CD1c-positive myeloid dendritic cell (primary cell): ENCODE measurements around the gene MAG.
A peak's percentile ranks its signal among the peaks of the same experiment; 100 is the strongest.
"Not testable (repeated sequence)": the region's sequence is repeated elsewhere in the genome, so short reads cannot be mapped to it uniquely, and the experiment has no call there.

Experiments
- DNase-seq: peaks from one replicate; pipeline ENCODE4 v3.0.0-alpha.2; 2016; ENCODE audit errors: extremely low spot score

The MAG gene

DNA sequence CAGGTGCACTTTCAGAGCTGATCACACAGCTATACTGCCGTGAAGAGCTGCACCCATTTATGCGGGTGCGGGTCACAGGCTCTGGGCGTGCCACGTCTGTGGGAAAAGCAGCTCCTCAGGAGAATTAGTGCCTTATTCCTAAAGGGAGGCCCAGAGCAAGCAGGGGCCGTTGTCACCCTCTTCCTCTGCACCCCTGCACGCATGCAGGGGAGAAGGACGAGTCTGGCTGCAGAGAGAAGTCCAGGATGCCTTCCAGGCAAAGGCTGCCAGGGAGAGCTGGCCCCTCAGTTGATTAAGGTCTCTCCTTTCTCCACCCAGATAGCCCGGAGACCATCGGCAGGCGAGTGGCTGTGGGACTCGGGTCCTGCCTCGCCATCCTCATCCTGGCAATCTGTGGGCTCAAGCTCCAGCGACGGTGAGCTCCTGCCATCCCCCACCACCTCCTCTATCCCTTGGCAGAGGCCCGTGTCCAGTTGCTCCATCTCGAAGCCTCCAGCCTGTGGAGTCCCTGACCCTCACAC lies 52.6 kb downstream of the MAG start:
- DNase-seq: no peak

DNA sequence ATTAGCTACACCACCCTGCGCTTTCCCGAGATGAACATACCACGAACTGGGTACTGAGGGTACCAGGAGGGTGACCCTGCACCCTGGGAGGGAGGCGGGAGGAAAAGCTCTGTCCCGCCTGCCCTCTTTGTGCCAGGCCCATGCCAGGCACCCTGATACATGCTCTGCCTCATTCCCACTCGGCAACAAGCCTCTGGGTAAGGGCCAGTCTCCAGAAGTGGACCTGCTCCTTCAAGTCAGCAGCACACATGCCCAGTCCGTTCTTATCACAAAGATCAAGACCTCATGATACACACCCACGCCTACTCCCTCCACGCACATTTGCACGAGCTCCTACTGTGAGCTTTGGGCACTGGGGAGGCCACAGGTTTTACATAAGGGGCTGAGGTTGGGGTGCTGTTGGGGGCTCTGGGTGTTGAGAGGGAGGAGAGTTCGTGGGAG lies 53.7 kb downstream of the MAG start:
- DNase-seq: no peak

DNA sequence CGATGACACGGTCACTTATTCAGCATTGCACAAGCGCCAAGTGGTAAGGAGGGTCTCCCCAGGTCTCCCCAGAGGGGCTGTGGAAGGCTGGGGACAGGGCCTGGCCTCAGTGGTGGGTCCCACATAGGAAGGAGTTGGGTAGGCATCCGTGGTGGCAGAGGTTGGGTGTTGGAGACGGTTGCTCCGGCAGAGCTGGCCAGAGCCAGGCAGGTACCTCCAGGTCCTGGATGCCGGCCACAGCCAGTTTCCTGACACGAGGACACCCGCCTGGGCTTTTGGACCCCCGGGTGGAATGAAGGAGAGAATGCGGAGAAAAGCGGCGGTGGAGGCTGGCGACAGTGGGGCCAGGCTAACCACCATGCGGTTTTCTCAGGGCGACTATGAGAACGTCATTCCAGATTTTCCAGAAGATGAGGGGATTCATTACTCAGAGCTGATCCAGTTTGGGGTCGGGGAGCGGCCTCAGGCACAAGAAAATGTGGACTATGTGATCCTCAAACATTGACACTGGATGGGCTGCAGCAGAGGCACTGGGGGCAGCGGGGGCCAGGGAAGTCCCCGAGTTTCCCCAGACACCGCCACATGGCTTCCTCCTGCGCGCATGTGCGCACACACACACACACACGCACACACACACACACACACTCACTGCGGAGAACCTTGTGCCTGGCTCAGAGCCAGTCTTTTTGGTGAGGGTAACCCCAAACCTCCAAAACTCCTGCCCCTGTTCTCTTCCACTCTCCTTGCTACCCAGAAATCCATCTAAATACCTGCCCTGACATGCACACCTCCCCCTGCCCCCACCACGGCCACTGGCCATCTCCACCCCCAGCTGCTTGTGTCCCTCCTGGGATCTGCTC lies 54.5 kb downstream of the MAG start:
- peak; percentile 61 for DNase-seq

DNA sequence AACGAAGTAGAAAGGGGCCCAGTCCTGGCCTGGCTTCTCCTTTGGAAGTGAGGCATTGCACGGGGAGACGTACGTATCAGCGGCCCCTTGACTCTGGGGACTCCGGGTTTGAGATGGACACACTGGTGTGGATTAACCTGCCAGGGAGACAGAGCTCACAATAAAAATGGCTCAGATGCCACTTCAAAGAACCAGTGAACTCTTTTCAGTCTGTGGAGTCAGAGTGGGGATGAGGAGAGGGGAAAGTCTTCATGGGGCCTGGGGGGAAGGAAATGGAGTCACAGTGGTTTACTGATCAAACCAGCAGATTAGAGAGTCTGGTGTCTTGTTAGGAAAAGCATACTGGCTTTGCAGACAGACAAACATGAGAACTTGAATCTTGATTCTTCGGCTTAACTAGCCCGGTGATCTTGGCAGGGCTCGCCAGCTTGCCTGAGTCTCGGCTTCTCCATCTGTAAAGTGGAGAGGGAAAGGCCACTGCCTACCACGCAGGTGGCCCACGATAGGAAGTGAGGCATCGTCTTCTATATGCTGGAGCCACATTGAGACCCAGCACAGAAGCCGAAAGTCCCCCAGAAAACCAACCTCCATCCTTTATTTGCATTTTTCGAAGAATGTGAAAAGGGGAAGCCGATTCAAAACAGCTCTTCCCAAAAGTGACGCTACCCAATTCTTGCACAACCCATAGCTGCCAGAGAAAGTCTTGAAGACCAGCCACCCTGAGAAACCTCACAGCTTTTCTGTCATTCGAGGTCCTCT lies 55.4 kb downstream of the MAG start, which contains the start of gene FFAR1:
Gene FFAR1 (plus strand): TSS at position 732 of the 759 bp plus-strand sequence. CDS start 3,650 bp downstream, outside the sequence.
- DNase-seq: peak; percentile 91

DNA sequence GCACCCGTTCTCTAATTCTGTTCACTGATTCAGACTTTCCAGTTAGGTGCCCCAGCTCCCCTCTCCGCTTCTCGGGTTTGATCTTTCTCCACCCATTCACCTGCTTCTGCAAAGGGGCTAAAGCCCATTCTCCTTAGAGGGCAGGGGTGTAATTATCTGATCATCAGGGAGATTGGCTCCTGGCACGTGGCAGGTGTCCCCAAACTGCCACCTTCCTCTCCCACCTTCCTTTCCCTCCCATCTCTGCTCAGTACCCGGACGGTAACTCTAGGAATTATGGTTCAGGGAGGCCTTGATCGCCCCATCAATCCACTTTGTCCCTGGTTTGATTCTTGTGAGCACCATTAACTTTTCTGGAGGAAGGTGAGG lies 56.0 kb downstream of the MAG start:
- no peak for DNase-seq

DNA sequence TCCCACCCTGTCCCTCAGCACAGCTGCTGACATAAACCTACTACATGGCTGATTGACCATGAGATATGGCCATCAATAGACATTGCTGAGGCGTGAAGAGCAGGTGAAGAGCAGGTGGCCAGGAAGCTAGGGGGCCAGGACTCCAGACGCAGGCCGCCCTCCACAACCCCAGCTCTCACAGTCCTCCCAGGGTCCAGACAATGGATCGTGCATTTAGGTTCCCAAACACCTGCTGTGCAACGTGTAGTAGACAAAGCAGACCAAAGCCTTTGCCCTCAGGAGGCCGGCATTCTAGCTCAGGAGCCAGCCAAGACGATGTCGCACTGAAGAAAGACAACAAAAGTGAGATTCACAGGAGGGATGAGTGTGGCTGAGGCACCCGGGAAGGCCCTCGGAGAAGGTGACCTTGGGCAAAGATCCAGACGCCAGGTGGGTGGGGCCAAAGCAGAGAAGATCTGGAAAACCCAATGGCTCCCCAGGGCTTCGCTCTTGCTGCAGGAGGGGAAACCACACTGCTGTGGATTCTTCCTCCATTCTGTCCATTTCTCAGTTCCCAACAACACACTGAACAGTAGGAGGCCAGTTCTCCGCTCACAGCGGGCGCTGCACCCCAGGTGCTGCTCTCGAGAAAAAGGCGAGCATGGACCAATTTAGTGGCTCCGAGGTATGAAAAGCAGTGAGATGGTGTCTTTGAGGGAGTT lies 57.1 kb downstream of the MAG start:
- no peak for DNase-seq

DNA sequence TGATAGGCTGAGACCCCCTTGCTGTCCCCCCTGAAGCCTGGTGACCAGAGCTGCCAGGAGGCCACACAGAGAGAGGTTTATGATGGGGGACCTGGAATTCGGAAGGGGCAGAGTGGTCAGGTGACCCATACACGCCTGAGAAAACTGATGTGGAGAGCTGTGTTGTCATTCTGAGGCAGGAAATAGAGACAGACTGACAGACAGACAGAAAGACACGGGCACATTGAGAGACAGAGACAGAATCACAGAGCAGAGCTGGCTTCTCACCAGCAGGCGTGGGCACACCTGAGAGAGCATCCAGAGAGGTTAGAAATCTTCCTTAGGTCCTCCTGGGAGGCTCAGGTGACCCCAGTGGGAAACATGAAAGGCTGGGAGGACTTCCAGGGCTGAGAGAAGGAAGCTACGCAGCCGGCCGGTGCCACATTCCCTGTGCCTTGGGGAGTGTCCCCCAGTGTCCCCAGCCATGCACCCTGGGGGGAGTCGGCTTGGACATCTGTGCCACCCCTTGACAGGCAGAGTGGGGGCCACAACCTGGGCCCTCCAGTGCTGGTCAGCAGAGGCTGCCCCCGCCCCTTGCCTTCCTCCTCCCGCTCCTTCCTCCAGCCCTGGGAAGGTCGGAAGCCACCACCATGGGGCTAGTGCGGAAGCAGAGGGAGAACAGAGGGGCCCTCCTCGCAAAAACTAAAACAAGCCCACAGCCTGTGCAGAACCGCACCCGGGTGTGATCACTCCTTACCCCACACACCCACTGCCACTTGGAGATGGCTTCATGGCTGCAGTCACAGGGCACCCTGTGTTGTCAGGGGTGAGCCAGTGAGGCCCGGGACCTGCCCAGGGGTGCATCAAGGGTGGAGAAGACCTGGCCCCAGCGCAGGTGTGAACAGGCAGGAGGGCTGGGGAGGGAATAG lies 57.9 kb downstream of the MAG start:
- no peak for DNase-seq

DNA sequence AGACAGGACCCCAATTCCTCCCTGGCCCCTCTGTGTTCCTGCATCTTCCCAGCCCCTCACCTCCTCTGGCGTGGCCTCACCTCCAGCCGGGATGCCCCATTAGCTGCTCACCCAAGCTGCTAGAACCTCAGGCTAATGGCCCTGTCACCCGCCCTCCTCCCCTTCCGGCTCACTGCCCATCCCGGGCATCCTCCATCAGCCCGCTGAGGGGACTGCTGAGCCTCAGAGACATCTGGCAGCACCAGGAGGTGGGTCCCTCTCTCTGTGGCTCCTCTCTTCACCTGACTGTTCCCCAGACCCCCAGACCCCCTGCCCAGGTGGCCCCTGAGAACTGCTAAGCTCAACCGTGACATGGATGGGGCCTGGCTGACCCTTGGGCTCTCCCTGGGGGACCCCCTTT lies 58.6 kb downstream of the MAG start:
- DNase-seq: no peak

DNA sequence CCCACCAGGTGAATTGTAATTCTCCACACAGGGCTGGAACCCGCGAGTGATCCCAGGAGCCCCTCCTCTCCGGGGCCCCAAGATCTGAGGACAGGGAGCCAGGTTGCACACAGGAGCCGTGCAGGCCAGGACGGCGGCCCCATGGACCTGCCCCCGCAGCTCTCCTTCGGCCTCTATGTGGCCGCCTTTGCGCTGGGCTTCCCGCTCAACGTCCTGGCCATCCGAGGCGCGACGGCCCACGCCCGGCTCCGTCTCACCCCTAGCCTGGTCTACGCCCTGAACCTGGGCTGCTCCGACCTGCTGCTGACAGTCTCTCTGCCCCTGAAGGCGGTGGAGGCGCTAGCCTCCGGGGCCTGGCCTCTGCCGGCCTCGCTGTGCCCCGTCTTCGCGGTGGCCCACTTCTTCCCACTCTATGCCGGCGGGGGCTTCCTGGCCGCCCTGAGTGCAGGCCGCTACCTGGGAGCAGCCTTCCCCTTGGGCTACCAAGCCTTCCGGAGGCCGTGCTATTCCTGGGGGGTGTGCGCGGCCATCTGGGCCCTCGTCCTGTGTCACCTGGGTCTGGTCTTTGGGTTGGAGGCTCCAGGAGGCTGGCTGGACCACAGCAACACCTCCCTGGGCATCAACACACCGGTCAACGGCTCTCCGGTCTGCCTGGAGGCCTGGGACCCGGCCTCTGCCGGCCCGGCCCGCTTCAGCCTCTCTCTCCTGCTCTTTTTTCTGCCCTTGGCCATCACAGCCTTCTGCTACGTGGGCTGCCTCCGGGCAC lies 59.6 kb downstream of the MAG start:
- DNase-seq: no peak

DNA sequence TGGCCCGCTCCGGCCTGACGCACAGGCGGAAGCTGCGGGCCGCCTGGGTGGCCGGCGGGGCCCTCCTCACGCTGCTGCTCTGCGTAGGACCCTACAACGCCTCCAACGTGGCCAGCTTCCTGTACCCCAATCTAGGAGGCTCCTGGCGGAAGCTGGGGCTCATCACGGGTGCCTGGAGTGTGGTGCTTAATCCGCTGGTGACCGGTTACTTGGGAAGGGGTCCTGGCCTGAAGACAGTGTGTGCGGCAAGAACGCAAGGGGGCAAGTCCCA lies 60.2 kb downstream of the MAG start:
- no peak for DNase-seq

DNA sequence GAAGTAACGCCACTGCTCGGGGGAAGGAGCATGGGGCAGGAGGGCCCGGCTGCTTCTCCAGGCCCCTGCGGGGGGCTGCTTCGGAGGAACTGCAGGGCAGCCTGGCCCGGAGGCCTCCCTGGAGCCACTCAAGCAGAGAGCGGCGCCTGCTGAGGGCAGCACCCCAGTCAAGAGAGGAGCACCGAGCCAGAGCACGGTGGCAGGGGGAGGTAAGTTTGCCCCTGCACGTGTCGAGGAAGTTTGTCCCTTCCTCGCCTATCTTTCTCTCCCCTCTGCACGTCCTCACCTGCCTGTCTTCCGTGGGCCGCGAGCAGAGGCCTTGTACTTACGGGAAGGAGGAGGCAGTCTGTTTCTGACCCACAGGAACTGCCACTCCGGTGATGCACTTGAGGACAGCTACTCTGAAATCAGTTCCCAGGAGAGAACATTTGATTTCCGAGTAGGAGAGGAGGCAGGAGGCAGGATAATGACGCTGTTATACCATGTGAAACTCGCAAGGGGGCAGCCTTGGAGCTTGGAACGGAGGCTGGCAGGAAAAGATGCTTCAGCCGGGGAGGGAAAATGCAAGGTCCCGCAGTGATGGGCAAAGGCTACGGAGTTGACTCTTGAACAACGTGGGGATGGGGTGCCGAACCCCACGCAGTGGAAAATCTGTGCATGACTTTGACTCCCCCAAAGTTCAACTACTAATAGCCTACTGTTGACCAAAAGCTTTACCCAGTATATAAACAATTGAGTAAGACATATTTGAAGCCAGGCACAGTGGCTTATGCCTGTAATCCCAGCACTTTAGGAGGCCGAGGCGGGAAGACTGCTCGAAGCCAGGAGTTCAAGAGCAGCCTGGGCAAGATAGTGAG lies 60.7 kb downstream of the MAG start:
- DNase-seq: peak; percentile 86

DNA sequence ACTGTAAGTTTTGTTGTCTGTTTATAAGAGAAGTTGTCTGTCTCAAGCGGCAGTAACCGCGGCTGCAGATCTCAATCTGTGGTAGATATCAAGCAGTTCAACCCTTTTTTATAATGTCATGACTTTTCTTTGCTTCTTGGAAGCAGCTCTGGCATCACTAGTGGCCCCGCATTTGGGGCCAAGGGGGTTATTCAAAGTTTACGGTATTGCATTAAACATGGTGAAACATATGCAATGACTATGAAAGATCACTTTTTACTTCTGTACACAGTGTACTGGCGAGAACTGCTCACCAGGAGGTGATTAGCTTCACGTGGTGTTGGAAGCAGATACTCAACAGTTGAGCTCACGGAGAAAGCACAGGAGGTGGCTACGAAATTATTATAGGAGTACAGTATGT lies 61.7 kb downstream of the MAG start:
- DNase-seq: no peak

DNA sequence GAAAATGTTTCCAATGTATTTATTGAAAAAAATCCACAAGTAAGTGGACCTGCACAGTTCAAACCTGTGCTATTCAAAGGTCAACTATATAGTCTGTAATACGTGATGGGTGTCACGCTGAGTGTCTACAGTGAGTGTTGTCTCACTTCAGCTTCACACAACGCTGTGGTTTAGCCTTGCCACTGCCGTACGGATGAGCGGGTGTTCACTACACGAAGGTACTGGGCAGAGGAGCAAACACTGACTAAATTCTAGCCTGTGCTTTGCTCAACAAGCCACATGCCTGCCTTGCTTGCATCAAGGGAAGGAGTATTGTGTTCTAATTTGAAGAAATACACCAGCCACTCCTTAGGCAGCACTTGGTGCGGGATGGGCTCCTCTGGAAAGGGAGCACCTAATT lies 62.9 kb downstream of the MAG start:
- no peak for DNase-seq

DNA sequence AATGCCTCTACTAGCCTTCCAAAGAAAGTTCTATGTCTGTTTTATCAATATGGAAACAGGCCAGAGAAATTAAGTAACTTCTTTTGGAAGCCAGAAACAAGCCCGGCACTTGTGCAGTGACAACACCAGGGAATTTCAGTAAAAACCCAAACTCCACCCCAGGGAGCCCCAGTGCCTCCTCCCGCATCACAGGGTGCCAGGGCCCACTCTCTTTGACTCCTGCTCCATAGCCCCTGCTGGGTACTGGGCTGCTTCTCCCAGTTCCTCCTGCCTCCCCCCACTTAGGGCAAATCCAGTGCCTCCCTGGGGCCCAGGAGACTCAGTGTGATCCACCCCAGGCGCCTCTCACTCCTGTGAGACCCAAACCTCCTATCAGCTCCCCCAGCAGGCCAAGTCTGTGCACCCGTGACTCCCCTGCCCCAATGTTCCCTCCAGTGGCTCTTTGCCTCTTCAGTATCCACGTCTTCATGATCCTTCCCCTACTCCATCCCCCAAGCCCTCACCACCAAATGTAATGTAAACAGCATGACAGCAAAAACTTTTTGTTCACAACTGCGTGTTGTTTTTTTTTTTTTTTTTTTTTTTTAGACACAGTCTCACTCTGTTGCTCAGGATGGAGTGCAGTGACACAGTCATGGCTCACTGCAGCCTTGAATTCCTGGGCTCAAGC lies 64.0 kb downstream of the MAG start:
- DNase-seq: no peak

DNA sequence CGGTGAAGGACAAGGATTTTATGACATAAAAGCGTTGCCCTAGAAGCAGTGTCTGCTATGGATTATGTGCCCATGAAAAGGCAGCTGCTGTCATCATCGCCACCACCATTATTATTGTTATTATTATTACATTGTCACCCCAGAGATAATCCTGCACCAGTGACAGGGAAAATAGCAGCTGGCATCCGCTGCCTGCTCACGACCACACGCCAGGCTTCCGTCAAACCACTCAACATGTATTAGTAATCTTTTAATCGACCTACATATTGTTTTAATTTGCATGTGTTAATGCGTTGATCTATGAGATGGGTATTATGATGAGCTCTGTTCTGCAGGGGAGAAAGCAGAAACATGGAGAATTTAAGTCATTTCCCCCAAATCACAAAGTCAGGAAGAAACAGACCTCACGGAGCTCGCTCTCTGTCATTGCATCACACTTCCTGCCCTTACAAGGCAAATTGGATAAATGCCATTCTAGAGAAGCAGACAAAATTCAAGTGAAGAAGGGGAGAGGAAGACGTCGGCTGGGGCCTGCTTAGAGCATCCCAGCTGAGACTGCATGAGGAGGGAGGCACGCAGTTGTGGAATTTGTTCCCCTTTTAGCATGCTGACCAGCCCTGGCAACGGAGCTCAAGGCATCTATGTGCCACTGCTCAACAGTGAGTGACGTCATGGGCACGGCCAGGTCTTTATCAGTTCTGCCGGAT lies 66.1 kb downstream of the MAG start, which contains the start of gene FFAR3:
Gene FFAR3 (plus strand): TSS at position 594 of the 707 bp plus-strand sequence. CDS start 431 bp downstream, outside the sequence.
- DNase-seq: peak; percentile 91

DNA sequence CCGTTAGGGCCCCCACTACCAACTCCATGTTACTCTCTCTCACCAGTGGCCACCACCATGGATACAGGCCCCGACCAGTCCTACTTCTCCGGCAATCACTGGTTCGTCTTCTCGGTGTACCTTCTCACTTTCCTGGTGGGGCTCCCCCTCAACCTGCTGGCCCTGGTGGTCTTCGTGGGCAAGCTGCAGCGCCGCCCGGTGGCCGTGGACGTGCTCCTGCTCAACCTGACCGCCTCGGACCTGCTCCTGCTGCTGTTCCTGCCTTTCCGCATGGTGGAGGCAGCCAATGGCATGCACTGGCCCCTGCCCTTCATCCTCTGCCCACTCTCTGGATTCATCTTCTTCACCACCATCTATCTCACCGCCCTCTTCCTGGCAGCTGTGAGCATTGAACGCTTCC lies 66.9 kb downstream of the MAG start:
- not testable (repeated sequence) for DNase-seq

DNA sequence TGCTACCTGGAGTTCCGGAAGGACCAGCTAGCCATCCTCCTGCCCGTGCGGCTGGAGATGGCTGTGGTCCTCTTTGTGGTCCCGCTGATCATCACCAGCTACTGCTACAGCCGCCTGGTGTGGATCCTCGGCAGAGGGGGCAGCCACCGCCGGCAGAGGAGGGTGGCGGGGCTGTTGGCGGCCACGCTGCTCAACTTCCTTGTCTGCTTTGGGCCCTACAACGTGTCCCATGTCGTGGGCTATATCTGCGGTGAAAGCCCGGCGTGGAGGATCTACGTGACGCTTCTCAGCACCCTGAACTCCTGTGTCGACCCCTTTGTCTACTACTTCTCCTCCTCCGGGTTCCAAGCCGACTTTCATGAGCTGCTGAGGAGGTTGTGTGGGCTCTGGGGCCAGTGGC lies 67.4 kb downstream of the MAG start:
- DNase-seq: not testable (repeated sequence)

DNA sequence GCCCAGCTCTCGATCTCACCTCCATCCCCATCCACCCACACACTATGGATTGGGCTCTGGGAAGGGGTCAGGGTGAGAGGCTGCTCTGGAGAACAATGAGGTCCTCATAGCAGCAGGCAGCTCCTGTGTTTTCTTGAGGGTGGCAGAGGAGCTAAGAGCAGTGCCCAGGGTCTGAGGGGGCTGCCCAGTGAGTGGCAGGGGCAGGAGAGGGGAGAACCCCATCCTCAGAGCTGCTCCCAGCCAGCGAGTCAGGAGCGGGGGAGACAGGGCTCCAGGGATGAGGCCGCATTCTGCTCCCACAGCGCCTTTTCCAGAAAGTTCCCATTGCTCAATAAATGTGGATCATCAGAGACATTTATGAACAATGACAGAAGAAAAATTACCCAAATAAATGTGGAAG lies 68.1 kb downstream of the MAG start:
- DNase-seq: not testable (repeated sequence)
